CD4-positive, alpha-beta memory T cell (primary cell): Measurements from ENCODE around the gene GALNT7. TPM values are rescaled to one million over a fixed set of nuclear protein-coding genes. Genes with fewer than 3 reads are reported as not detected.

ENCODE experiments used
- CTCF ChIA-PET: fragments of 350-600 bp; sonication (Branson Sonifier 250); formaldehyde crosslinking; loops from one replicate; lab custom pipeline; 2021; ENCODE audit warnings: inconsistent platforms; ENCODE audit not compliant: partially characterized antibody; lab: Charles Lee
- POLR2A ChIA-PET: fragments of 350-600 bp; sonication (Branson Sonifier 250); formaldehyde crosslinking; loops from one replicate; lab custom pipeline; 2021; ENCODE audit not compliant: partially characterized antibody; lab: Charles Lee
- DNase-seq, 5 donors: peaks; one replicate each; pipeline versions ENCODE4 v3.0.0 to v3.0.0-alpha.2; 2020 to 2022; ENCODE audit warnings: mixed read lengths in 1 of 5
- H3K27ac ChIP-seq: one replicate; pipeline ENCODE4 v1.7.0; 2013; ENCODE audit warnings: low read depth, low read length
- H3K27me3 ChIP-seq: 2 replicates; pipeline ENCODE4 v1.7.0; 2013; ENCODE audit warnings: mild to moderate bottlenecking, low read length, moderate library complexity; ENCODE audit not compliant: insufficient read depth
- H3K36me3 ChIP-seq: 2 replicates; pipeline ENCODE4 v1.7.0; 2013; ENCODE audit warnings: mild to moderate bottlenecking, low read length, moderate library complexity; ENCODE audit not compliant: insufficient read depth
- H3K4me1 ChIP-seq: 2 replicates; pipeline ENCODE4 v1.7.0; 2013; ENCODE audit warnings: mild to moderate bottlenecking, low read length, moderate library complexity; ENCODE audit not compliant: insufficient read depth
- H3K4me3 ChIP-seq, 2 donors: one replicate each; pipeline ENCODE4 v1.7.0; 2013; ENCODE audit warnings: low read length in 2 of 2, mild to moderate bottlenecking in 1 of 2
- H3K9me3 ChIP-seq, 2 donors: one replicate each; pipeline ENCODE4 v1.7.0; 2013; ENCODE audit warnings: low read length in 2 of 2, control low read depth in 1 of 2; ENCODE audit not compliant: control insufficient read depth in 1 of 2
- H3K27ac Mint-ChIP-seq, 7 donors: one replicate each; pipeline ENCODE4 v1.8.0; 2020 to 2021; ENCODE audit warnings: mixed read lengths in 7 of 7, mild to moderate bottlenecking in 6 of 7, inconsistent platforms in 3 of 7, moderate library complexity in 3 of 7
- H3K27me3 Mint-ChIP-seq, 2 donors: one replicate each; pipeline ENCODE4 v1.8.0; 2020 to 2021; ENCODE audit warnings: mixed read lengths in 2 of 2
- H3K36me3 Mint-ChIP-seq, 2 donors: one replicate each; pipeline ENCODE4 v1.8.0; 2020 to 2021; ENCODE audit warnings: mixed read lengths in 2 of 2, inconsistent platforms in 1 of 2, mild to moderate bottlenecking in 1 of 2
- H3K4me1 Mint-ChIP-seq, 4 donors: one replicate each; pipeline ENCODE4 v1.8.0; 2020 to 2021; ENCODE audit warnings: mixed read lengths in 4 of 4, mild to moderate bottlenecking in 1 of 4
- H3K4me3 Mint-ChIP-seq, 8 donors: one replicate each; pipeline ENCODE4 v1.8.0; 2020 to 2021; ENCODE audit warnings: mixed read lengths in 8 of 8, mild to moderate bottlenecking in 7 of 8, moderate library complexity in 6 of 8, inconsistent platforms in 3 of 8
- H3K9me3 Mint-ChIP-seq, 8 donors: one replicate each; pipeline ENCODE4 v1.8.0; 2020 to 2021; ENCODE audit warnings: mixed read lengths in 8 of 8, mild to moderate bottlenecking in 5 of 8, inconsistent platforms in 3 of 8, moderate library complexity in 1 of 8
- intact Hi-C: fragments of 100-400 bp; cut with micrococcal nuclease; formaldehyde crosslinking; loops from one replicate; pipeline ENCODE4 v1.15.1; 2023
- polyA plus RNA-seq, 2 donors: library from polyadenylated mRNA; unstranded; fragments of 300-500 nt; fragmentation: Illumina TruSeq; gene quantifications; one replicate each; pipeline ENCODE4 v1.2.3, GENCODE V29; 2021
- total RNA-seq, 2 experiments: library from RNA; stranded (reverse); gene quantifications; one replicate each; pipeline ENCODE4 v1.2.3, GENCODE V29; 2021

Gene GALNT7
- total and polyA plus RNA-seq, 4 experiments from 2014 or later: 12.6 to 26.3 (median 22.3) TPM

- no peaks in the 10 kb centered on the region for H3K36me3 ChIP-seq
- no peak overlapping the region for H3K4me3 Mint-ChIP-seq
- no peak for DNase-seq
- intact Hi-C loops: no loop called here
- POLR2A ChIA-PET: no interaction called here
- no peak overlapping the region for H3K27ac Mint-ChIP-seq
- no peaks in the 10 kb centered on the region for H3K4me1 Mint-ChIP-seq
- CTCF ChIA-PET: no interaction called here
- H3K27me3 Mint-ChIP-seq: peaks cover 0 to 2% of the 10 kb centered on the region in 2 donors
- no peaks in the 10 kb centered on the region for H3K9me3 ChIP-seq
- no peaks in the 10 kb centered on the region for H3K36me3 Mint-ChIP-seq
- no peak overlapping the region for H3K4me3 ChIP-seq
- no peaks in the 10 kb centered on the region for H3K4me1 ChIP-seq
- no peak overlapping the region for H3K27ac ChIP-seq
- no peaks in the 10 kb centered on the region for H3K27me3 ChIP-seq
- H3K9me3 Mint-ChIP-seq: peaks cover 0 to 1% (median 0%) of the 10 kb centered on the region in 8 donors
These were observed 40.3 kb upstream of the GALNT7 start for GRCh38 chr4:173128199-173128890.

- POLR2A ChIA-PET: no interaction called here
- no peak overlapping the region for H3K4me3 Mint-ChIP-seq
These were observed 37.9 kb upstream of the GALNT7 start for GRCh38 chr4:173130687-173131086.

GRCh38 chr4:173134426-173134825 is 34.2 kb upstream of the GALNT7 start:
- H3K4me1 ChIP-seq: no peaks in the 10 kb centered on the region
- H3K27me3 ChIP-seq: no peaks in the 10 kb centered on the region
- H3K4me3 ChIP-seq: no peak overlapping the region
- no peaks in the 10 kb centered on the region for H3K9me3 Mint-ChIP-seq
- H3K27ac Mint-ChIP-seq: no peak overlapping the region
- no peaks in the 10 kb centered on the region for H3K36me3 Mint-ChIP-seq
- H3K36me3 ChIP-seq: no peaks in the 10 kb centered on the region
- ChIA-PET POLR2A (no interaction called here), CTCF (no interaction called here)
- H3K27me3 Mint-ChIP-seq: peaks cover 0 to 2% of the 10 kb centered on the region in 2 donors
- H3K9me3 ChIP-seq: no peaks in the 10 kb centered on the region
- intact Hi-C loops: no loop called here
- H3K4me3 Mint-ChIP-seq: no peak overlapping the region
- DNase-seq: no peak
- no peaks in the 10 kb centered on the region for H3K4me1 Mint-ChIP-seq
- no peak overlapping the region for H3K27ac ChIP-seq

More at GRCh38 chr4:173130687-173131086, 37.9 kb upstream of the GALNT7 start:
- Histone ChIP-seq H3K4me3 (no peak overlapping the region), H3K9me3 (no peaks in the 10 kb centered on the region), H3K27ac (no peak overlapping the region), H3K36me3 (no peaks in the 10 kb centered on the region), H3K4me1 (no peaks in the 10 kb centered on the region), H3K27me3 (no peaks in the 10 kb centered on the region)
- no peak overlapping the region for H3K27ac Mint-ChIP-seq
- peaks cover 0 to 2% of the 10 kb centered on the region in 2 donors for H3K27me3 Mint-ChIP-seq
- no peaks in the 10 kb centered on the region for H3K4me1 Mint-ChIP-seq
- CTCF ChIA-PET: interaction anchor here (1.0 kb wide), 1 partner anchor 37 kb away, joined by 3 read pairs; no protein-coding TSS in a partner anchor
- intact Hi-C loops: no loop called here
- H3K36me3 Mint-ChIP-seq: no peaks in the 10 kb centered on the region
- no peak for DNase-seq
- H3K9me3 Mint-ChIP-seq: peaks cover 0 to 1% (median 0%) of the 10 kb centered on the region in 8 donors

GRCh38 chr4:173135241-173135847 is 33.3 kb upstream of the GALNT7 start:
- no peaks in the 10 kb centered on the region for H3K27me3 ChIP-seq
- POLR2A ChIA-PET: no interaction called here

GRCh38 chr4:173138624-173139023 is 30.0 kb upstream of the GALNT7 start:
- no peaks in the 10 kb centered on the region for H3K27me3 ChIP-seq
- no peaks in the 10 kb centered on the region for H3K9me3 Mint-ChIP-seq
- H3K4me3 ChIP-seq: no peak overlapping the region
- intact Hi-C loops: no loop called here
- H3K36me3 ChIP-seq: no peaks in the 10 kb centered on the region
- POLR2A ChIA-PET: no interaction called here
- H3K9me3 ChIP-seq: no peaks in the 10 kb centered on the region
- no peaks in the 10 kb centered on the region for H3K4me1 Mint-ChIP-seq
- no peak overlapping the region for H3K27ac ChIP-seq
- no peaks in the 10 kb centered on the region for H3K4me1 ChIP-seq
- CTCF ChIA-PET: no interaction called here
- H3K27ac Mint-ChIP-seq: no peak overlapping the region
- H3K4me3 Mint-ChIP-seq: no peak overlapping the region
- DNase-seq: no peak
- H3K27me3 Mint-ChIP-seq: peaks cover 3 to 6% of the 10 kb centered on the region in 2 donors
- no peaks in the 10 kb centered on the region for H3K36me3 Mint-ChIP-seq

More at GRCh38 chr4:173135241-173135847, 33.3 kb upstream of the GALNT7 start:
- H3K9me3 ChIP-seq: no peaks in the 10 kb centered on the region
- intact Hi-C loops: no loop called here
- Mint-ChIP-seq H3K9me3 (no peaks in the 10 kb centered on the region), H3K36me3 (no peaks in the 10 kb centered on the region), H3K4me3 (no peak overlapping the region), H3K4me1 (no peaks in the 10 kb centered on the region), H3K27ac (no peak overlapping the region), H3K27me3 (peaks cover 0 to 2% of the 10 kb centered on the region in 2 donors)
- H3K4me1 ChIP-seq: no peaks in the 10 kb centered on the region
- no peaks in the 10 kb centered on the region for H3K36me3 ChIP-seq
- CTCF ChIA-PET: no interaction called here
- H3K4me3 ChIP-seq: no peak overlapping the region
- DNase-seq: no peak
- H3K27ac ChIP-seq: no peak overlapping the region

GRCh38 chr4:173139561-173139960 is 29.1 kb upstream of the GALNT7 start:
- H3K27ac Mint-ChIP-seq: no peak overlapping the region
- intact Hi-C loops: no loop called here
- no peaks in the 10 kb centered on the region for H3K27me3 ChIP-seq
- DNase-seq: no peak
- no peaks in the 10 kb centered on the region for H3K36me3 ChIP-seq
- H3K4me1 Mint-ChIP-seq: no peaks in the 10 kb centered on the region
- H3K4me3 Mint-ChIP-seq: no peak overlapping the region
- no peaks in the 10 kb centered on the region for H3K4me1 ChIP-seq
- no peaks in the 10 kb centered on the region for H3K36me3 Mint-ChIP-seq
- H3K27me3 Mint-ChIP-seq: peaks cover 3 to 6% of the 10 kb centered on the region in 2 donors
- H3K9me3 Mint-ChIP-seq: no peaks in the 10 kb centered on the region
- H3K4me3 ChIP-seq: no peak overlapping the region
- no peak overlapping the region for H3K27ac ChIP-seq
- H3K9me3 ChIP-seq: no peaks in the 10 kb centered on the region
- ChIA-PET POLR2A (no interaction called here), CTCF (no interaction called here)

- H3K36me3 ChIP-seq: no peaks in the 10 kb centered on the region
- Mint-ChIP-seq H3K27me3 (peaks cover 3 to 6% of the 10 kb centered on the region in 2 donors), H3K9me3 (no peaks in the 10 kb centered on the region), H3K4me1 (no peaks in the 10 kb centered on the region), H3K36me3 (no peaks in the 10 kb centered on the region), H3K4me3 (no peak overlapping the region), H3K27ac (no peak overlapping the region)
- intact Hi-C loops: no loop called here
- no peaks in the 10 kb centered on the region for H3K27me3 ChIP-seq
- DNase-seq: no peak
- H3K4me1 ChIP-seq: no peaks in the 10 kb centered on the region
- H3K27ac ChIP-seq: no peak overlapping the region
- POLR2A ChIA-PET: no interaction called here
- CTCF ChIA-PET: no interaction called here
- H3K4me3 ChIP-seq: no peak overlapping the region
- H3K9me3 ChIP-seq: no peaks in the 10 kb centered on the region
These were observed 23.5 kb upstream of the GALNT7 start for GRCh38 chr4:173145131-173145530.
